ENCODE data around the gene CD55. TPM values are rescaled to one million over a fixed set of nuclear protein-coding genes. Genes with fewer than 3 reads are reported as not detected.
A peak's percentile ranks its signal among the peaks of the same experiment; 100 is the strongest.

CD55 gene
- total and polyA plus RNA-seq, 4 donors: 20.2 to 86.7 (median 57.2) TPM

DNA sequence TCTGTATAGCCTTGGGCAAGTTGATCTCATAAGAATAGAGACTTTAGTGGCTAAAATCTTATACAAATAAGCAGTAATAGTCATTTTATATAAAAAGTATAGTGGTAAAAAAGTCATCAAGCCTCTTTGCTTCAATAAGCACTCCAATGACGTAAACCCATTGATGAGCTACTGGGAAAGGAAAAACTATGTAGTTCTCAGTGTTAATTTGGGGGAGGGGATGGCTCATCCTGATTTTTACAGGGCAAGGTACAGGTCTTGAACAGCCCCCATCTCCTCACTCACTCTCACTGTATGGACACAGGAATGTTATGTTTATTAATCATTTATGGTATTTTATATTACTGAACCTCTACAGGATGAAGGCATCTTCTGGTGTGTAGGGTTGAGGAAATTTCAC is 38.1 kb upstream of the CD55 start:
- Histone ChIP-seq H3K9me3 (ENCODE audit: control insufficient read depth, low read length) (peaks cover 3% of the 10 kb centered on the region), H3K27me3 (ENCODE audit: control insufficient read depth in 1 of 2, insufficient read depth in 2 of 2, low read length in 1 of 2) (no peaks in the 10 kb centered on the region), H3K4me3 (ENCODE audit: low read length in 2 of 2) (no peak overlapping the region), H3K36me3 (ENCODE audit: control insufficient read depth in 1 of 2, insufficient read depth in 2 of 2, low read length in 1 of 2) (no peaks in the 10 kb centered on the region), H3K27ac (ENCODE audit: low read depth in 1 of 2, low read length in 2 of 2) (no peak overlapping the region), H3K4me1 (ENCODE audit: control insufficient read depth in 1 of 2, insufficient read depth in 2 of 2, low read length in 2 of 2) (peaks cover 0 to 11% of the 10 kb centered on the region in 2 donors)
- intact Hi-C loops (cut with DNase I): no loop called here
- ATAC-seq (ENCODE audit: low FRiP score): no peak
- 93 to 99% methylated on average over 1 of the region's 1 CpG for WGBS, 2 donors
- no peak for DNase-seq

DNA sequence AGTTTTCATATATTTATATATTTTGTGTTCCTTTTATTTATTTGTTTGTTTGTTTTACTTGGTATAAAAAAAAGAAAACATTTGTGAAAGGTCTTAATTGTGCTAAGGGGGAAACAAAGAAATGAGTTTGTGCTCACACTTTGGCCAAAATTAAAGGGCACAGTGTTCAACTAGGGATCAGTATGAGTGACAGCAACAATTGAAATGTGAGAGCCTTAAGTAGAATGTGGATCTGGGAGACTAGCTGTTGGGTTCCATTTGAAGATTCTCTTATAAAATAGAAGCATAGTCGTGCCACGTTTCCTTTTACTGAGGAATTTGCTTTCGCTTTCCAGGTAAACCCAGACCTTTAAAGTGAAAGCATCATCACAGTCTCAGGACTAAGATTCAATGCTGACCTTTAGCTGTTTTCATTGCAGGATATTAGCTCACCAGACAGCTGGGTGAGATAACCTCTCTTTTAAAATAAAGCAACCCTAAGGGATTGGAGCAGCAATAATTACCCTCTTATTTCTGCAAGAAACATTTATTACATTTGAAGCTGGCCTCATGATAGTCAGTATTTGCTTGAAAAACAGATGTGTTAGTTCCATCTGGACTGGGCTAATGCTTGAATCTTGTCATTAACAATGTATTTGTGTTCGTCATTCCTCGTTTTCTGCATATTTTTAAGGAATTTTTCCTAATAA is 37.1 kb upstream of the CD55 start:
- H3K36me3 ChIP-seq (ENCODE audit: control insufficient read depth in 1 of 2, insufficient read depth in 2 of 2, low read length in 1 of 2): no peaks in the 10 kb centered on the region
- peaks cover 0 to 11% of the 10 kb centered on the region in 2 donors for H3K4me1 ChIP-seq (ENCODE audit: control insufficient read depth in 1 of 2, insufficient read depth in 2 of 2, low read length in 2 of 2)
- no peaks in the 10 kb centered on the region for H3K9me3 ChIP-seq (ENCODE audit: control insufficient read depth, low read length)
- no peak for DNase-seq
- H3K27me3 ChIP-seq (ENCODE audit: control insufficient read depth in 1 of 2, insufficient read depth in 2 of 2, low read length in 1 of 2): no peaks in the 10 kb centered on the region
- no peak for ATAC-seq (ENCODE audit: low FRiP score)
- intact Hi-C loops (cut with DNase I): no loop called here
- 47 to 57% methylated on average over 5 of the region's 5 CpGs for WGBS, 2 donors
- no peak overlapping the region for H3K4me3 ChIP-seq (ENCODE audit: low read length in 2 of 2)
- no peak overlapping the region for H3K27ac ChIP-seq (ENCODE audit: low read depth in 1 of 2, low read length in 2 of 2)

DNA sequence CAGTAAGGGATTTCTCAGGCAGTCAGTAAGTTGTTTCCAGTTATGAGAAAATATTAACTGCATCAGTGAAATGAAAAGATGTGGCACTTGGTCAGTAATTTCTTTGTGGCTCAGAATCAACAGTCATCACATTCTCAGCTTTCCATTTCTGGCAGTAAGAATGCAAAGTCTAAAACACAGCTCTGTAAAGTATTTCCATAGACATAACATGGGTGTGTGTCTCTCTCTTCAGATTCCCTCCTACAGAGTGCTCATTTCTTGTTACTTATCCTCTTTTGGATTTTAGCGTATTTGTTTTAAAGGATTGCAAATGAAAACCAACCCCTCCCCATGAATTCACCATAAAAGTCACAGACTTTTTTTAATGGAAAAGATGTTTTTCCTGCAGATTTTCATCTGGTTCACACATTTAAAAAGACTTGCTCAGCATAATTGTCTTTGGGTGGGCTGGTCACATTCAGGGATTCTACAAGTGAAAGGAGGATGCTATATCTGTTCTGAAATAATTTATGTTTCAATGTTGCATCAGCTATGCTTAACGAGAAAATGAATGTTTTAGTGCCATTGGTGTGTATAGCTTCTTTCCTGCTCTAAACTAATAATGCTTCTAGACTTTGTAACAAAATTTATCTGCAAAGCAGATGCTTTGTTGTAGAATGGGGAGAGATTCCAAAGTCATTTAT is 34.6 kb upstream of the CD55 start:
- Histone ChIP-seq H3K36me3 (ENCODE audit: control insufficient read depth in 1 of 2, insufficient read depth in 2 of 2, low read length in 1 of 2) (no peaks in the 10 kb centered on the region), H3K4me3 (ENCODE audit: low read length in 2 of 2) (no peak overlapping the region), H3K27ac (ENCODE audit: low read depth in 1 of 2, low read length in 2 of 2) (peak overlapping the region in 1 of 2 donors; percentile 48), H3K9me3 (ENCODE audit: control insufficient read depth, low read length) (peaks cover 1% of the 10 kb centered on the region), H3K4me1 (ENCODE audit: control insufficient read depth in 1 of 2, insufficient read depth in 2 of 2, low read length in 2 of 2) (peaks cover 0 to 11% of the 10 kb centered on the region in 2 donors), H3K27me3 (ENCODE audit: control insufficient read depth in 1 of 2, insufficient read depth in 2 of 2, low read length in 1 of 2) (no peaks in the 10 kb centered on the region)
- 56 to 58% methylated on average over 2 of the region's 2 CpGs for WGBS, 2 donors
- DNase-seq (no peak), ATAC-seq (ENCODE audit: low FRiP score) (no peak)
- intact Hi-C loops (cut with DNase I): no loop called here

DNA sequence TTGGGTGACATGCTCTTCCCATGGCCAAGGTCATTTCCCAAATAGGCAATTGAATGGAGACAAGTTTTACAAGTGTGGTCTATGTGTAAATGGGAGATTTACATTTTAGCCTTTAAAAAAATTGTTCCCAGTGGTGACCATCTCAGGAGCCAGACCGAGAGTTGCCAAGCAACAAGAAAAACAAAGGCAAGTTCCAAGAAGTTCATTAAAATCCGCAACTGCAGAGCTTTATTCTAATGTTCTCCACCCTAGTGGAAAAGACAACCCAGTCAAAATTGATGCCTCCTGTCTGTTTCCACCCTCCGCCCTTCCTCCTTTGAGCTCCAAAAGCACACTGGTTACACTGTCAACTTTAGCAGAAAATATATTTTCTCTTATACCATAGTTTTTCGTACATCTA is 33.2 kb upstream of the CD55 start:
- Histone ChIP-seq H3K9me3 (ENCODE audit: control insufficient read depth, low read length) (peaks cover 1% of the 10 kb centered on the region), H3K27ac (ENCODE audit: low read depth in 1 of 2, low read length in 2 of 2) (no peak overlapping the region), H3K4me3 (ENCODE audit: low read length in 2 of 2) (no peak overlapping the region), H3K4me1 (ENCODE audit: control insufficient read depth in 1 of 2, insufficient read depth in 2 of 2, low read length in 2 of 2) (peaks cover 0 to 8% of the 10 kb centered on the region in 2 donors), H3K27me3 (ENCODE audit: control insufficient read depth in 1 of 2, insufficient read depth in 2 of 2, low read length in 1 of 2) (no peaks in the 10 kb centered on the region), H3K36me3 (ENCODE audit: control insufficient read depth in 1 of 2, insufficient read depth in 2 of 2, low read length in 1 of 2) (no peaks in the 10 kb centered on the region)
- no peak for ATAC-seq (ENCODE audit: low FRiP score)
- no peak for DNase-seq
- 46 to 52% methylated on average over 4 of the region's 4 CpGs for WGBS, 2 donors
- intact Hi-C loops (cut with DNase I): loop anchor here in 1 of 2 donors (1.0 kb wide), 1 partner anchor 33 kb away; the partner anchor contains the start of gene CD55

DNA sequence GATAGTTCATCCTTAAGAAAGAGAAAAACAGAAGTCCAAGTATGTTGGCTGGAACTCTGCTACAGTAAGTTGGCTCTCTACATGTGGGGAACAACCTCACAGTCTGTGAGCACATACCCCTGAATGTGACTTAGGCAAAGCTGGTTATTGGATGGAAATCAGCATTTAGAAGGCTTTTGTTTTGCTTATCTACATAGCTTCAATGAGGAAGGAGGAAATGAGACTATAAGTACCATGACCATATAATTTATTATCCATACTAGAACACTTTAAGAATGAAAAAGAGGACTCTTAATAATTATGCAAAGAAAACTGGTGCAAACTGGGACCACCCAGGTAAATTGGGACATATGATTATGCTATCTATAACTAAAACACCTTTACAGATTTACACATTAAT is 31.7 kb upstream of the CD55 start:
- intact Hi-C loops (cut with DNase I): no loop called here
- Histone ChIP-seq H3K4me3 (ENCODE audit: low read length in 2 of 2) (no peak overlapping the region), H3K4me1 (ENCODE audit: control insufficient read depth in 1 of 2, insufficient read depth in 2 of 2, low read length in 2 of 2) (peaks cover 0 to 6% of the 10 kb centered on the region in 2 donors), H3K27me3 (ENCODE audit: control insufficient read depth in 1 of 2, insufficient read depth in 2 of 2, low read length in 1 of 2) (no peaks in the 10 kb centered on the region), H3K36me3 (ENCODE audit: control insufficient read depth in 1 of 2, insufficient read depth in 2 of 2, low read length in 1 of 2) (no peaks in the 10 kb centered on the region), H3K9me3 (ENCODE audit: control insufficient read depth, low read length) (peaks cover 1% of the 10 kb centered on the region), H3K27ac (ENCODE audit: low read depth in 1 of 2, low read length in 2 of 2) (no peak overlapping the region)
- DNase-seq: no peak
- no peak for ATAC-seq (ENCODE audit: low FRiP score)

DNA sequence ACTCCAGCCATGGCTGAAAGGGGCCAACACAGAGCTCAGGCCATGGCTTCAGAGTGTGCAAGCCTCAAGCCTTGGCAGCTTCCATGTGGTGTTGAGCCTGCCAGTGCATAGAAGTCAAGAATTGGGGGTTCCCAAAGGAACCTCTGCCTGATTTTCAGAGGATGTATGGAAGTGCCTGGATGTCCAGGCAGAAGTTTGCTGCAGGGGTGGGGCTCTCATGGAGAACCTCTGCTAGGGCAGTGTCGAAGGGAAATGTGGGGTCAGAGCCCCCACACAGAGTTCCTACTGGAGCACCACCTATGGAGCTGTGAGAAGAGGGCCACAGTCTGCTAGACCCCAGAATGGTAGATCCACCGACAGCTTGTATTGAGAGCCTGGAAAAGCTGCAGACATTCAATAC is 29.8 kb upstream of the CD55 start:
- intact Hi-C loops (cut with DNase I): no loop called here
- 95 to 100% methylated on average over 2 of the region's 2 CpGs for WGBS, 2 donors
- ATAC-seq (ENCODE audit: low FRiP score): no peak
- Histone ChIP-seq H3K4me1 (ENCODE audit: control insufficient read depth in 1 of 2, insufficient read depth in 2 of 2, low read length in 2 of 2) (peaks cover 0 to 2% of the 10 kb centered on the region in 2 donors), H3K9me3 (ENCODE audit: control insufficient read depth, low read length) (peaks cover 1% of the 10 kb centered on the region), H3K27ac (ENCODE audit: low read depth in 1 of 2, low read length in 2 of 2) (no peak overlapping the region), H3K36me3 (ENCODE audit: control insufficient read depth in 1 of 2, insufficient read depth in 2 of 2, low read length in 1 of 2) (no peaks in the 10 kb centered on the region), H3K4me3 (ENCODE audit: low read length in 2 of 2) (no peak overlapping the region), H3K27me3 (ENCODE audit: control insufficient read depth in 1 of 2, insufficient read depth in 2 of 2, low read length in 1 of 2) (no peaks in the 10 kb centered on the region)
- no peak for DNase-seq

DNA sequence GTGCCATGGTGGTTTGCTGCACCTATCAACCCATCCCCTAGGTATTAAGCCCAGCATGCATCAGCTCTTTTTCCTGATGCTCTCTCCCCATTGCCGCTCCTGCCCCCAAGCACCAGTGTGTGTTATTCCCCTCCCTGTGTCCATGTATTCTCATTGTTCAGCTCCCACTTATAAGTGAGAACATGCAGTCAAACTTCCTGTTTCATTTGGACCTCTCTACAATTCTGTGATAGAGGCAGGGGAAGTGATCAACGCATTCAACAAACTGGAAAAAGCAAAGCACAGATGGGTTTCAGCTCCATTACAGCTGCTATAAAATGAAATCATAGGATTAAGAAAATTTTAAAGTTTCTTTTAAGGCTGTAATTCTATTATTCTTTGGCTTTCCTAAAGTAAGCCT is 23.3 kb upstream of the CD55 start:
- H3K4me1 ChIP-seq (ENCODE audit: control insufficient read depth in 1 of 2, insufficient read depth in 2 of 2, low read length in 2 of 2): peaks cover 0 to 2% of the 10 kb centered on the region in 2 donors
- intact Hi-C loops (cut with DNase I): no loop called here
- H3K36me3 ChIP-seq (ENCODE audit: control insufficient read depth in 1 of 2, insufficient read depth in 2 of 2, low read length in 1 of 2): no peaks in the 10 kb centered on the region
- no peak for DNase-seq
- no peak overlapping the region for H3K27ac ChIP-seq (ENCODE audit: low read depth in 1 of 2, low read length in 2 of 2)
- H3K27me3 ChIP-seq (ENCODE audit: control insufficient read depth in 1 of 2, insufficient read depth in 2 of 2, low read length in 1 of 2): no peaks in the 10 kb centered on the region
- no peaks in the 10 kb centered on the region for H3K9me3 ChIP-seq (ENCODE audit: control insufficient read depth, low read length)
- ATAC-seq (ENCODE audit: low FRiP score): no peak
- no peak overlapping the region for H3K4me3 ChIP-seq (ENCODE audit: low read length in 2 of 2)
- 43 to 62% methylated on average over 2 of the region's 2 CpGs for WGBS, 2 donors

DNA sequence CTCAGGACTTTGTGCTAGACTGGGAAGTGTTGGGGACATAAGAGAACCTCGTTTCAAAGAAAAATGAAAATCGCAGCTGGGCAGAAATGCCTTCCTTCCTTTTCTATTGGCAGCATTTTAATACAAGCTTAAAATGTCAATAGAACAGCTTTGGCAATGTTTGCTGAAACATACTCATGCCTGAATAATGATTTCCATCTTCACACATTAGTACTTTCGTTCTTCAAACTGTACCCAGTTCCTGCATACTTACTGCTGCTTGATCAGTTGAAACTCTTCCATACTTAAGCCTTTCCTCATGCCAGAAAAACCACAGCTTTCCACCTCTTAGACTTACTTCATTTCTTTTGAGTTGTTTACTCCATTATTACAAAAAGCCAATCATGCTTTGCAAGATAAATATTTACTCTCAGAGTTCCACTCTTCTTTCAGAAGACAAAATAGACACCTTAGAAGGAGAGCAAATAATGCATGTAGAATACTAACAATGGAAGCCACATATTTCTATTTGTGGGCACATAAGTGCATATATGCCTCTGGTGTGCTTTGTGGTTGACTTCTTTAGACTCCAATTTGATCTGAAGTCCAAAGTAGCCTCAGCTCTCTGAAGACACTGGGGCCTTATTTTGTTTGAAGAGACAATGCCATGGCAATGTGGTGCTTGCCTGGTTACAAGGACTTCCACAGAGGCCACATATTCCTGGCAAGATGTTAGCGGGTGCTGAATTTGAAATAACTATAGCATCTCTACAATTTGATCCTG is 22.7 kb upstream of the CD55 start:
- no peak for ATAC-seq (ENCODE audit: low FRiP score)
- Histone ChIP-seq H3K4me3 (ENCODE audit: low read length in 2 of 2) (no peak overlapping the region), H3K36me3 (ENCODE audit: control insufficient read depth in 1 of 2, insufficient read depth in 2 of 2, low read length in 1 of 2) (no peaks in the 10 kb centered on the region), H3K4me1 (ENCODE audit: control insufficient read depth in 1 of 2, insufficient read depth in 2 of 2, low read length in 2 of 2) (peaks cover 0 to 2% of the 10 kb centered on the region in 2 donors), H3K27me3 (ENCODE audit: control insufficient read depth in 1 of 2, insufficient read depth in 2 of 2, low read length in 1 of 2) (no peaks in the 10 kb centered on the region), H3K9me3 (ENCODE audit: control insufficient read depth, low read length) (no peaks in the 10 kb centered on the region), H3K27ac (ENCODE audit: low read depth in 1 of 2, low read length in 2 of 2) (no peak overlapping the region)
- WGBS, 2 donors: 35 to 51% methylated on average over 4 of the region's 4 CpGs
- intact Hi-C loops (cut with DNase I): no loop called here
- DNase-seq: no peak
